NCI-H1048 (cell line): Measurements from ENCODE around the gene SLBP.
A peak's percentile ranks its signal among the peaks of the same experiment; 100 is the strongest.

Experiments
- DNase-seq: peaks from one replicate; lab custom pipeline; 2025; lab: John Stamatoyannopoulos, UW

Gene SLBP

GRCh38 chr4:1726146-1726934, 14.2 kb upstream of the SLBP start:
- DNase-seq = peak; percentile 40

- DNase-seq = no peak
Observed at GRCh38 chr4:1725521-1725920, 13.4 kb upstream of the SLBP start.

- no peak for DNase-seq
Observed at GRCh38 chr4:1723131-1723801, 11.1 kb upstream of the SLBP start.

GRCh38 chr4:1722551-1723118, 10.5 kb upstream of the SLBP start:
- DNase-seq = no peak

GRCh38 chr4:1721666-1722550, 9.8 kb upstream of the SLBP start:
- DNase-seq = no peak

GRCh38 chr4:1721003-1721665, 9.0 kb upstream of the SLBP start, which contains the start of the genes TACC3 and TMEM129:
Gene TACC3 (plus strand): TSS chr4:1721521. CDS start chr4:1723422, 1,901 bp downstream.
Gene TMEM129 (minus strand): TSS chr4:1721323. CDS start chr4:1720837, 486 bp downstream.
- DNase-seq = peak; percentile 92

- no peak for DNase-seq
Observed at GRCh38 chr4:1720163-1720983, 8.3 kb upstream of the SLBP start.

GRCh38 chr4:1718095-1718850, 6.2 kb upstream of the SLBP start:
- DNase-seq = no peak

- DNase-seq = no peak
Observed at GRCh38 chr4:1717129-1718094, 5.3 kb upstream of the SLBP start.

- no peak for DNase-seq
Observed at GRCh38 chr4:1716065-1716945, 4.2 kb upstream of the SLBP start.

- DNase-seq = no peak
Observed at GRCh38 chr4:1715002-1715758, 3.1 kb upstream of the SLBP start.

- DNase-seq = no peak
Observed at GRCh38 chr4:1714303-1715001, 2.3 kb upstream of the SLBP start.

GRCh38 chr4:1713003-1713851, 1.1 kb upstream of the SLBP start:
- no peak for DNase-seq

GRCh38 chr4:1711571-1712215, 426 bp downstream of the SLBP start:
- no peak for DNase-seq
